Subcutaneous adipose tissue (tissue), 4 donors: ENCODE measurements around the gene NFATC1. TPM values are rescaled to one million over a fixed set of nuclear protein-coding genes. Genes with fewer than 3 reads are reported as not detected.

Experiments
- CTCF ChIP-seq: fragments of 450-650 bp; IDR thresholded peaks from one replicate; pipeline ENCODE4 v1.5.1; 2016; ENCODE audit warnings: low read depth, mild to moderate bottlenecking, control low read depth, antibody characterized with exemption, moderate library complexity
- total RNA-seq, 4 donors: library from RNA; depleted of rRNA; stranded (reverse); fragments of >200 nt; gene quantifications; one replicate each; pipeline ENCODE4 v1.1.0, GENCODE V29; 2016

Gene NFATC1
- total RNA-seq, 4 donors from 2014 or later = 9.8 to 17.2 (median 11.5) TPM

DNA sequence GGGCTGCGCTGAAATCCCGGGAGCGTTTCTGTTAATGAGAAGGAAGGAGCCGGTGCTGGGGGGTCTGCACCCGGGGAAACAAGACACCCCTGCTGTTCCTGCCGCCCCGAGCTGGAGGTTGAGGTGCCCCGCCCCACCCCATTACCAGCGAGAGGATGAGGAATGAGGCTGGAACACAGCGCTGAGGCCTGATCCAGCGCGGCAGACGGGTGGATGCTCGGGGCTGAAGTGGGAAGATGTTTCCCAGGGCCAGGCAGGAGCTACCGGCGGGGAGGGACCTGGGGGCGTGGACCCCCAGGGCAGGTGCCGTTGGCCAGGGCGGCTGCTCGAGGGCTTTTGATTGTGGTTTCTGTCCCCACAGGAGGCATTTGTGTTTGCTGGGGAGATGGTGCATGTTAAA is 149.5 kb downstream of the NFATC1 start:
- no peak for TF ChIP-seq CTCF

DNA sequence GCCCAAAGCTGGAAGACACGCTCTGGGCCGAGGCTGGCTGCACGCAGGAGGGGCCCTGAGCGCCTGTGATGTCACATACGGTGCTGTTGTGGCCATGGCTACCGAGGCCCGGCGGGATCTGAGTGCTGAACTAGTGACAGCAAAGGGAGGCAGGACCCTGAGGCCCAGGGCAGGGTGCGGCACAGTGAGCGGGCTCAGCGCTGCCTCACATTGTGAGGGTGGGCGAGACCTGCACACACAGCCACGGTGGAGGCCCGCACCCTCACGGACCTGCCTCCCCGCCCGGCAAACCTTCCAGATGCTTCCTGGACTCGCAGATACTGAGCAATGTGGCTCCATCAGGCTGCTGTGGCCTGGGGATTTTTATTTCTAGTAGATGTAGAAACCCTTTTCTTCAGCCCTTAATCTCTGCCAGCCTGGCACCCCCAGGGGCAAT is 150.0 kb downstream of the NFATC1 start:
- TF ChIP-seq CTCF = no peak

GRCh38 chr18:79546781-79547272 is 151.1 kb downstream of the NFATC1 start:
- TF ChIP-seq CTCF = no peak

GRCh38 chr18:79547413-79548076 is 151.8 kb downstream of the NFATC1 start:
- TF ChIP-seq CTCF = no peak

- TF ChIP-seq CTCF = no peak
These were observed 152.3 kb downstream of the NFATC1 start for GRCh38 chr18:79548077-79548450.

DNA sequence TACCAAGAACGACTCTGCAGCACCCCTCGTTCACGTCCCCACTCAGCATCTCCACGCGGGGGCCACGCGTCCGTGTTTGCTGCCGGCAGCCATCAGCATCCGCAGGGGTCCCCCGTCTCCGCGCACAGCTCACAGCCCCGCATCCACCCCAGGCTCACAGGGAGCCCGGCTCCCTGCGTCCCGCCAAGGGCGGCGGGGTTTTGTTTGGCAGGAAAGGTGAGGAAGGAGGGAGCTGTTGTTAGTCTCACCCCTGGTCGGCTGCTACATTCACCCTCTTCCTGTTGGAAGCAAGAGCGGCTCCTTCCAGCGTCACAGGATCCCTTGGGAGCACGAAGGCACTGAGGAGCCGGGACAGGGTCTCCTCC is 152.9 kb downstream of the NFATC1 start:
- no peak for TF ChIP-seq CTCF

DNA sequence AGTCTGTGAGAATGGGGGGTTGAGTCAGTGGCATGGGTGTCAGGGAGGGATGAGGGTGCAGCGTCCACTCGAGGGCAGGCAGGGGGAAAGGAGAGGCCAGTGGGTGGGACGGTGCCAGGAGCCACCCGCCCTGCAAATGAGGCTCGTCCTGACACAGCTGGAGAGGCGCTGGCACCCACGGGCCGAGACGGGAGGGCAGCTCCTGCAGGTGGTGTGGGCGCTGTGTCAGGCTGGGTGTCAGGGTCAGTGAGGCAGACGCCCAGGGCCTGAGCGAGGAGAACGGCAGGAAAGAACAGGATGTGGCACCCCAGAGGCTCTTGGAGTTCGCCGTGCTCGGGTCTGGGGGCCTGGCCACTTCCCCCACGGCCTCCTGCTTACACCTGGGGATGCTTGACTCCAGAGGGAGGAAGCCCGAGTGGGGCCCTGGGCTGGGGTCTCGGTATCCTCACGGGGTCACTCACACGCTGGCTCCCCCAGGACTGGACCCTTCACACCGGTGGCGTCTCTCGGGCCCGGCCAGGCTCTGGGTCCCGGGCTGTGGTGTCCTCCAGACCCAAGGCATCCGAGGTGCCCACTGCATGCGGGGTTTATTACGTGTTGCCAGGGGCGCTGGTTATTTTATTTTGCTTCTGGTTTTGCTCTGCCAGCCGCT is 153.4 kb downstream of the NFATC1 start:
- TF ChIP-seq CTCF = no peak
